Measurements from ENCODE around the gene NPFF.

NPFF gene

GRCh38 chr12:53513712-53514410, 6.6 kb upstream of the NPFF start:
- DNase-seq, result no peak

- no peak for DNase-seq
These were observed 3.0 kb upstream of the NPFF start for GRCh38 chr12:53510181-53510812.

- peak; percentile 78 for DNase-seq
These were observed 1.4 kb upstream of the NPFF start for GRCh38 chr12:53508534-53509170.

GRCh38 chr12:53507603-53507885, 260 bp upstream of the NPFF start:
- DNase-seq, result no peak

GRCh38 chr12:53506450-53506785, 866 bp downstream of the NPFF start:
- DNase-seq, result no peak

GRCh38 chr12:53505555-53506449, 1.5 kb downstream of the NPFF start:
- no peak for DNase-seq

- no peak for DNase-seq
These were observed 2.2 kb downstream of the NPFF start for GRCh38 chr12:53505086-53505485.

GRCh38 chr12:53504004-53504920, 3.0 kb downstream of the NPFF start:
- no peak for DNase-seq

- no peak for DNase-seq
These were observed 4.1 kb downstream of the NPFF start for GRCh38 chr12:53502983-53503728.

GRCh38 chr12:53502331-53502730, 5.0 kb downstream of the NPFF start:
- DNase-seq, result no peak

- DNase-seq, result no peak
These were observed 5.6 kb downstream of the NPFF start for GRCh38 chr12:53501615-53502181.

- DNase-seq, result peak; percentile 100
These were observed 6.3 kb downstream of the NPFF start, which contains the start of gene TARBP2 for GRCh38 chr12:53500776-53501614. TSS of gene TARBP2 (plus strand) at chr12:53501283. CDS start at chr12:53501409, 126 bp downstream.

- peak; percentile 29 for DNase-seq
These were observed 7.0 kb downstream of the NPFF start for GRCh38 chr12:53500142-53500775.

- DNase-seq, result peak; percentile 74
These were observed 7.8 kb downstream of the NPFF start, which contains the start of gene MAP3K12 for GRCh38 chr12:53499266-53500141. TSS of gene MAP3K12 (minus strand) at chr12:53499458. CDS start at chr12:53487391, 12,067 bp downstream.

GRCh38 chr12:53498235-53498630, 9.1 kb downstream of the NPFF start:
- DNase-seq, result no peak

GRCh38 chr12:53497461-53497860, 9.8 kb downstream of the NPFF start:
- DNase-seq, result no peak

GRCh38 chr12:53496752-53497032, 10.6 kb downstream of the NPFF start:
- no peak for DNase-seq

- DNase-seq, result no peak
These were observed 11.2 kb downstream of the NPFF start for GRCh38 chr12:53495903-53496751.

Measured in NCI-H345 (cell line).